ENCODE results near the gene DSCAML1. TPM values are rescaled to one million over a fixed set of nuclear protein-coding genes. Genes with fewer than 3 reads are reported as not detected.

DSCAML1 gene
- total RNA-seq, 2 donors from 2014 or later, result 0.21 to 0.41 TPM

- Histone ChIP-seq H3K4me3 (no peak overlapping the region), H3K36me3 (no peaks in the 10 kb centered on the region), H3K4me1 (ENCODE audit: control insufficient read depth in 1 of 2, low read depth in 2 of 2) (no peaks in the 10 kb centered on the region), H3K27ac (no peak overlapping the region), H3K9me3 (no peaks in the 10 kb centered on the region), H3K27me3 (replicated peaks; ENCODE audit: insufficient read depth) (no peaks in the 10 kb centered on the region)
- no peak for ATAC-seq (ENCODE audit: insufficient number of reproducible peaks, low FRiP score, low read depth)
- no peak for DNase-seq (ENCODE audit: low spot score)
- TF ChIP-seq CTCF (IDR thresholded peaks at IDR 0.05), result no peak
These were observed 133.2 kb downstream of the DSCAML1 start for GRCh38 chr11:117663821-117664220.

- ATAC-seq (ENCODE audit: insufficient number of reproducible peaks, low FRiP score, low read depth), result no peak
- DNase-seq (ENCODE audit: low spot score), result no peak
- H3K27ac ChIP-seq, result no peak overlapping the region
- no peaks in the 10 kb centered on the region for H3K4me1 ChIP-seq (ENCODE audit: control insufficient read depth in 1 of 2, low read depth in 2 of 2)
- H3K4me3 ChIP-seq, result no peak overlapping the region
- no peaks in the 10 kb centered on the region for H3K27me3 ChIP-seq (replicated peaks; ENCODE audit: insufficient read depth)
- H3K9me3 ChIP-seq, result no peaks in the 10 kb centered on the region
- H3K36me3 ChIP-seq, result no peaks in the 10 kb centered on the region
- TF ChIP-seq CTCF (IDR thresholded peaks at IDR 0.05), result no peak
These were observed 133.6 kb downstream of the DSCAML1 start for GRCh38 chr11:117663414-117663813.

- Histone ChIP-seq H3K4me1 (ENCODE audit: control insufficient read depth in 1 of 2, low read depth in 2 of 2) (no peaks in the 10 kb centered on the region), H3K27ac (no peak overlapping the region), H3K4me3 (no peak overlapping the region), H3K27me3 (replicated peaks; ENCODE audit: insufficient read depth) (no peaks in the 10 kb centered on the region), H3K9me3 (no peaks in the 10 kb centered on the region), H3K36me3 (no peaks in the 10 kb centered on the region)
- no peak for TF ChIP-seq CTCF (IDR thresholded peaks at IDR 0.05)
- DNase-seq (ENCODE audit: low spot score) (no peak), ATAC-seq (ENCODE audit: insufficient number of reproducible peaks, low FRiP score, low read depth) (no peak)
These were observed 134.2 kb downstream of the DSCAML1 start for GRCh38 chr11:117662671-117663269.

GRCh38 chr11:117662255-117662654 is 134.8 kb downstream of the DSCAML1 start:
- H3K4me3 ChIP-seq, result no peak overlapping the region
- no peak for ATAC-seq (ENCODE audit: insufficient number of reproducible peaks, low FRiP score, low read depth)
- TF ChIP-seq CTCF (IDR thresholded peaks at IDR 0.05), result no peak

GRCh38 chr11:117658809-117659208 is 138.2 kb downstream of the DSCAML1 start:
- Histone ChIP-seq H3K36me3 (no peaks in the 10 kb centered on the region), H3K9me3 (no peaks in the 10 kb centered on the region), H3K27ac (no peak overlapping the region), H3K27me3 (replicated peaks; ENCODE audit: insufficient read depth) (no peaks in the 10 kb centered on the region), H3K4me3 (no peak overlapping the region), H3K4me1 (ENCODE audit: control insufficient read depth in 1 of 2, low read depth in 2 of 2) (no peaks in the 10 kb centered on the region)
- no peak for TF ChIP-seq CTCF (IDR thresholded peaks at IDR 0.05)
- ATAC-seq (ENCODE audit: insufficient number of reproducible peaks, low FRiP score, low read depth), result no peak
- DNase-seq (ENCODE audit: low spot score), result no peak

More at GRCh38 chr11:117662255-117662654, 134.8 kb downstream of the DSCAML1 start:
- no peak overlapping the region for H3K27ac ChIP-seq
- H3K27me3 ChIP-seq (replicated peaks; ENCODE audit: insufficient read depth), result no peaks in the 10 kb centered on the region
- DNase-seq (ENCODE audit: low spot score), result no peak
- H3K36me3 ChIP-seq, result no peaks in the 10 kb centered on the region
- no peaks in the 10 kb centered on the region for H3K4me1 ChIP-seq (ENCODE audit: control insufficient read depth in 1 of 2, low read depth in 2 of 2)
- no peaks in the 10 kb centered on the region for H3K9me3 ChIP-seq

Measured in thoracic aorta (tissue), 2 donors.